Colonic mucosa (tissue), 4 donors: ENCODE results near the gene UNC80. TPM values are rescaled to one million over a fixed set of nuclear protein-coding genes. Genes with fewer than 3 reads are reported as not detected.
"Not testable (repeated sequence)": the region's sequence is repeated elsewhere in the genome, so short reads cannot be mapped to it uniquely, and the experiment has no call there.

Experiments used
- DNase-seq: peaks from one replicate; pipeline ENCODE4 v3.0.0-alpha.2; 2020
- H3K27ac ChIP-seq: fragments of 200-600 bp; one replicate; pipeline ENCODE4 v1.8.0; 2021
- H3K27me3 ChIP-seq: fragments of 200-600 bp; one replicate; pipeline ENCODE4 v1.8.0; 2021
- H3K36me3 ChIP-seq: fragments of 200-600 bp; one replicate; pipeline ENCODE4 v1.8.0; 2021
- H3K4me1 ChIP-seq: fragments of 200-600 bp; one replicate; pipeline ENCODE4 v1.8.0; 2021; ENCODE audit warnings: mild to moderate bottlenecking
- H3K4me3 ChIP-seq: fragments of 200-600 bp; one replicate; pipeline ENCODE4 v1.8.0; 2021
- H3K9ac ChIP-seq, 2 donors: one replicate each; pipeline ENCODE4 v1.7.0; 2013; ENCODE audit warnings: control low read depth in 2 of 2, low read depth in 2 of 2, low read length in 2 of 2
- H3K9me3 ChIP-seq: fragments of 200-600 bp; one replicate; pipeline ENCODE4 v1.8.0; 2021
- CTCF ChIP-seq: fragments of 200-600 bp; IDR thresholded peaks from one replicate; pipeline ENCODE4 v1.8.0; 2022; ENCODE audit warnings: antibody characterized with exemption, mild to moderate bottlenecking
- intact Hi-C: fragments of 100-400 bp; cut with DNase I; formaldehyde crosslinking; loops from one replicate; pipeline ENCODE4 v1.14.1; 2022
- total RNA-seq, 2 donors: library from RNA; stranded (reverse); fragmentation: NEBNext Ultra II Directional in 1 of 2; extraction: Animal tissue kit (Norgen Biotek cat#: 25700) in 1 of 2; gene quantifications; one replicate each; pipeline ENCODE4 v1.2.1, GENCODE V29; 2021
- donor health status: healthy.
- donor health status: DM: no; HTN: no; CAD: no.
- donor health status: DM: no; HTN: no; CAD: no.

Gene UNC80
- total RNA-seq, 2 donors from 2014 or later: 0.16 TPM; not detected in 1

GRCh38 chr2:209788925-209789324, 17.3 kb downstream of the UNC80 start:
- DNase-seq: no peak
- H3K27me3 ChIP-seq: no peaks in the 10 kb centered on the region
- no peak overlapping the region for H3K9ac ChIP-seq
- no peaks in the 10 kb centered on the region for H3K4me1 ChIP-seq
- intact Hi-C loops: no loop called here
- H3K4me3 ChIP-seq: no peak overlapping the region
- no peaks in the 10 kb centered on the region for H3K36me3 ChIP-seq
- H3K9me3 ChIP-seq: no peaks in the 10 kb centered on the region
- H3K27ac ChIP-seq: no peak overlapping the region
- no peak for TF ChIP-seq CTCF

DNA sequence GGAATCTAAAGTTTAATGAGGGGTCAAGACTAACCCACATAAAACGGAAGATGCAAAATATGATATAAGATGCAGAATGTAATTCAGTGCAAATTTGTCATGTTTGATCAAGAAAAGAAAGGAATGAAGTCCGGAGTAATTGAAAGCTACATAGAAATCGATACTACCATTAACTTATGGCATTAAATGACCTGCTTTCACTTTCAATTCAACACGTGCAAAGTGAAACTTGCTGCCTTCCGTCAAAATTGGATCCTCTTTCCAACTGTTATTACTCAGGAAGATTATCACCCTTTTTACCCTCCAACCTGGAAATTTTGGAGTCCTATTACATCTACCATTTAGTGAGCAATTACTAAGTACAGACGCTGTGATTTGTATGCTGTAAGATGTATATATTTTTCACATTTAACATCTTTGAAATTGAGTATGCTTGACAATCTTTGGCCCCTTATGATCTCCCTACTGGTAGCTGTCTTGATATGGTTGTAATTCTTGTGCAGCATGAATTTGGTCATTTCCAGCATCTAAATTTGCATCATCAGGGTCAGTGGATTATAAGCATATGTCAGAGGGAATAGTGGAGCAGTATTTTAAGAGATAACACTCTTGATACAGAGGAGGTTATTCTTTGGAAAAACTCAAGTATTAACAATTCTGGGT, 18.6 kb downstream of the UNC80 start:
- no peaks in the 10 kb centered on the region for H3K36me3 ChIP-seq
- H3K4me3 ChIP-seq: no peak overlapping the region
- H3K9me3 ChIP-seq: no peaks in the 10 kb centered on the region
- H3K9ac ChIP-seq: no peak overlapping the region
- no peak overlapping the region for H3K27ac ChIP-seq
- TF ChIP-seq CTCF: no peak
- no peak for DNase-seq
- H3K4me1 ChIP-seq: no peaks in the 10 kb centered on the region
- no peaks in the 10 kb centered on the region for H3K27me3 ChIP-seq
- intact Hi-C loops: no loop called here

GRCh38 chr2:209791151-209791550, 19.5 kb downstream of the UNC80 start:
- DNase-seq: no peak
- H3K9ac ChIP-seq: no peak overlapping the region
- no peak for TF ChIP-seq CTCF
- no peaks in the 10 kb centered on the region for H3K4me1 ChIP-seq
- no peaks in the 10 kb centered on the region for H3K36me3 ChIP-seq
- H3K27me3 ChIP-seq: no peaks in the 10 kb centered on the region
- H3K4me3 ChIP-seq: no peak overlapping the region
- H3K27ac ChIP-seq: no peak overlapping the region
- H3K9me3 ChIP-seq: no peaks in the 10 kb centered on the region
- intact Hi-C loops: no loop called here

DNA sequence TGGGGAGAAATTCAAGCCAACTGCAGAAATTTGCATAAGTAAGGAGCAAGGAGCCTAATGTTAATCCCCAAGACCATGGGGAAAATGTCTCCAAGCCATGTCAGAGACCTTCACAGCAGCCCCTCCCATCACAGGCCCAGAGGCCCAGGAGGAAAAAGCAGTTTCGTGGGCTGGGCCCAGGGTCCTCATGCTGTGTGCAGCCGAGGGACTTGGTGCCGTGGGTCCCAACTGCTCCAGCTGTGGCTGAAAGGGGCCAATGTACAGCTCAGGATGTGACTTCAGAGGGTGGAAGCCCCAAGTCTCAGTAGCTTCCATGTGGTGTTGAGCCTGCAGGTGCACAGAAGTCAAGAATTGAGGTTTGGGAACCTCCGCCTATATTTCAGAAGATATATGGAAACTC, 23.8 kb downstream of the UNC80 start:
- H3K4me1 ChIP-seq, H3K4me3 ChIP-seq, H3K9ac ChIP-seq, H3K27ac ChIP-seq, H3K9me3 ChIP-seq, DNase-seq, H3K36me3 ChIP-seq, intact Hi-C loops, H3K27me3 ChIP-seq: not testable (repeated sequence)

- no peak for DNase-seq
- Histone ChIP-seq H3K4me1 (no peaks in the 10 kb centered on the region), H3K36me3 (no peaks in the 10 kb centered on the region), H3K9me3 (no peaks in the 10 kb centered on the region), H3K27me3 (no peaks in the 10 kb centered on the region), H3K4me3 (no peak overlapping the region), H3K9ac (no peak overlapping the region), H3K27ac (no peak overlapping the region)
- no peak for TF ChIP-seq CTCF
- intact Hi-C loops: no loop called here
Observed at GRCh38 chr2:209805351-209805750, 33.7 kb downstream of the UNC80 start.

GRCh38 chr2:209806318-209806717, 34.7 kb downstream of the UNC80 start:
- H3K27me3 ChIP-seq: no peaks in the 10 kb centered on the region
- intact Hi-C loops: no loop called here
- H3K9ac ChIP-seq: no peak overlapping the region
- no peak overlapping the region for H3K27ac ChIP-seq
- TF ChIP-seq CTCF: no peak
- no peaks in the 10 kb centered on the region for H3K36me3 ChIP-seq
- H3K4me1 ChIP-seq: no peaks in the 10 kb centered on the region
- no peak overlapping the region for H3K4me3 ChIP-seq
- no peak for DNase-seq
- H3K9me3 ChIP-seq: no peaks in the 10 kb centered on the region
